ENCODE measurements around the gene SLC25A39.
"Not testable (repeated sequence)": the region's sequence is repeated elsewhere in the genome, so short reads cannot be mapped to it uniquely, and the experiment has no call there.

SLC25A39 gene

GRCh38 chr17:44324571-44325275 is at the start of gene SLC25A39:
Gene SLC25A39, minus strand, starts transcription at chr17:44324823. Its CDS starts 1,261 bp downstream, at chr17:44323562.
- peak; percentile 96 for DNase-seq

GRCh38 chr17:44372036-44372435 is 47.4 kb upstream of the SLC25A39 start:
- DNase-seq, result no peak

GRCh38 chr17:44369414-44370023 is 44.9 kb upstream of the SLC25A39 start:
- not testable (repeated sequence) for DNase-seq

- DNase-seq, result not testable (repeated sequence)
Observed at GRCh38 chr17:44368391-44369243, 44.0 kb upstream of the SLC25A39 start.

GRCh38 chr17:44367231-44367979 is 42.8 kb upstream of the SLC25A39 start:
- no peak for DNase-seq

GRCh38 chr17:44365051-44365450 is 40.4 kb upstream of the SLC25A39 start:
- not testable (repeated sequence) for DNase-seq

- DNase-seq, result peak; percentile 77
Observed at GRCh38 chr17:44363613-44364159, 39.1 kb upstream of the SLC25A39 start, which contains the start of gene FAM171A2. Gene FAM171A2, minus strand, starts transcription at chr17:44363853. Its CDS starts 139 bp downstream, at chr17:44363714.

- no peak for DNase-seq
Observed at GRCh38 chr17:44362949-44363612, 38.5 kb upstream of the SLC25A39 start.

- no peak for DNase-seq
Observed at GRCh38 chr17:44362459-44362948, 37.9 kb upstream of the SLC25A39 start.

GRCh38 chr17:44361292-44362260 is 37.0 kb upstream of the SLC25A39 start:
- DNase-seq, result no peak

GRCh38 chr17:44360826-44361225 is 36.2 kb upstream of the SLC25A39 start:
- no peak for DNase-seq

GRCh38 chr17:44360144-44360533 is 35.5 kb upstream of the SLC25A39 start:
- no peak for DNase-seq

GRCh38 chr17:44359458-44360143 is 35.0 kb upstream of the SLC25A39 start:
- no peak for DNase-seq

GRCh38 chr17:44359006-44359405 is 34.4 kb upstream of the SLC25A39 start:
- no peak for DNase-seq

- no peak for DNase-seq
Observed at GRCh38 chr17:44358066-44358465, 33.4 kb upstream of the SLC25A39 start.

GRCh38 chr17:44356241-44356640 is 31.6 kb upstream of the SLC25A39 start:
- no peak for DNase-seq

- DNase-seq, result no peak
Observed at GRCh38 chr17:44355642-44356099, 31.0 kb upstream of the SLC25A39 start.

GRCh38 chr17:44354582-44355561 is 30.2 kb upstream of the SLC25A39 start:
- peak; percentile 82 for DNase-seq

Measured in stimulated activated CD8-positive, alpha-beta memory T cell treated with anti-CD3 and anti-CD28 coated beads, Interleukin-4, amount 100 ng/mL, for 48 hours (primary cell).